GM18519 (cell line): ENCODE data around the gene FANK1.
"Not testable (repeated sequence)": the region's sequence is repeated elsewhere in the genome, so short reads cannot be mapped to it uniquely, and the experiment has no call there.

Experiments used
- ATAC-seq: cut with Tn5 transposase; IDR thresholded peaks from one replicate; pipeline ENCODE4 v1.9.1; 2021; ENCODE audit warnings: mild to moderate bottlenecking, moderate library complexity; ENCODE audit not compliant: unreplicated experiment, low FRiP score

FANK1 gene

GRCh38 chr10:126016156-126016805 is 119.9 kb downstream of the FANK1 start:
- no peak for ATAC-seq

- ATAC-seq = no peak
These were observed 120.5 kb downstream of the FANK1 start for GRCh38 chr10:126016882-126017281.

- no peak for ATAC-seq
These were observed 121.7 kb downstream of the FANK1 start for GRCh38 chr10:126017961-126018560.

GRCh38 chr10:126021833-126022500 is 125.6 kb downstream of the FANK1 start:
- no peak for ATAC-seq

- ATAC-seq = no peak
These were observed 126.5 kb downstream of the FANK1 start for GRCh38 chr10:126022841-126023240.

- ATAC-seq = no peak
These were observed 131.3 kb downstream of the FANK1 start for GRCh38 chr10:126027692-126028091.

- no peak for ATAC-seq
These were observed 133.6 kb downstream of the FANK1 start for GRCh38 chr10:126029999-126030398.

GRCh38 chr10:126034586-126034985 is 138.2 kb downstream of the FANK1 start:
- ATAC-seq = no peak

- ATAC-seq = no peak
These were observed 140.2 kb downstream of the FANK1 start for GRCh38 chr10:126036515-126036914.

- ATAC-seq = no peak
These were observed 141.6 kb downstream of the FANK1 start for GRCh38 chr10:126037946-126038345.

GRCh38 chr10:126041117-126041516 is 144.8 kb downstream of the FANK1 start:
- ATAC-seq = no peak

GRCh38 chr10:126041804-126042231 is 145.5 kb downstream of the FANK1 start:
- ATAC-seq = peak; percentile 98

- no peak for ATAC-seq
These were observed 146.0 kb downstream of the FANK1 start for GRCh38 chr10:126042354-126042753.

GRCh38 chr10:126042906-126043305 is 146.5 kb downstream of the FANK1 start:
- ATAC-seq = no peak

- no peak for ATAC-seq
These were observed 147.0 kb downstream of the FANK1 start for GRCh38 chr10:126043389-126043788.

GRCh38 chr10:126045861-126046260 is 149.5 kb downstream of the FANK1 start:
- no peak for ATAC-seq

- ATAC-seq = no peak
These were observed 150.5 kb downstream of the FANK1 start for GRCh38 chr10:126046831-126047230.

- ATAC-seq = not testable (repeated sequence)
These were observed 151.4 kb downstream of the FANK1 start for GRCh38 chr10:126047749-126048148.

- ATAC-seq = no peak
These were observed 153.7 kb downstream of the FANK1 start for GRCh38 chr10:126049759-126050700.

GRCh38 chr10:126052171-126052570 is 155.8 kb downstream of the FANK1 start:
- ATAC-seq = no peak

- no peak for ATAC-seq
These were observed 157.8 kb downstream of the FANK1 start for GRCh38 chr10:126054191-126054590.
